OCI-LY3 (cell line): ENCODE data around the gene PPP2R1B.

Source experiments
- H2AFZ ChIP-seq: fragments of 200-600, 300-600 bp; shearing (Covaris generic); 2 replicates; pipeline ENCODE4 v1.6.0; 2014; ENCODE audit warnings: antibody characterized with exemption, low read depth, low read length
- H3K27ac ChIP-seq: fragments of 200-600, 300-600 bp; sonication (generic); 2 replicates; pipeline ENCODE4 v1.5.1; 2014; ENCODE audit warnings: mild to moderate bottlenecking, low read length, moderate library complexity, mixed read lengths
- H3K27me3 ChIP-seq: fragments of 200-600, 300-600 bp; sonication (generic); 2 replicates; pipeline ENCODE4 v1.6.1; 2014; ENCODE audit warnings: low read depth, low read length, mixed read lengths
- H3K36me3 ChIP-seq: fragments of 200-600, 300-600 bp; sonication (generic); replicated peaks from 2 replicates; pipeline ENCODE3; 2014; ENCODE audit warnings: low read depth, low read length, mixed read lengths
- H3K4me1 ChIP-seq: fragments of 300-600, 200-600 bp; sonication (generic); 2 replicates; pipeline ENCODE4 v1.6.1; 2014; ENCODE audit warnings: low read length, mixed read lengths
- H3K4me2 ChIP-seq: fragments of 200-600, 300-600 bp; sonication (generic); 2 replicates; pipeline ENCODE4 v1.6.1; 2014; ENCODE audit warnings: low read length, mixed read lengths
- H3K4me3 ChIP-seq: fragments of 300-600, 200-600 bp; sonication (generic); 2 replicates; pipeline ENCODE4 v1.5.1; 2014; ENCODE audit warnings: antibody characterized with exemption, mild to moderate bottlenecking, low read length, moderate library complexity
- H3K79me2 ChIP-seq: fragments of 300-600, 200-600 bp; shearing (Covaris generic); 2 replicates; pipeline ENCODE4 v1.6.1; 2014; ENCODE audit warnings: mild to moderate bottlenecking, low read length, mixed read lengths
- H3K9ac ChIP-seq: fragments of 300-600, 200-600 bp; shearing (Covaris generic); 2 replicates; pipeline ENCODE4 v1.6.0; 2014; ENCODE audit warnings: mild to moderate bottlenecking, low read length, moderate library complexity
- H3K9me3 ChIP-seq: fragments of 200-600, 300-600 bp; shearing (Covaris generic); 2 replicates; pipeline ENCODE4 v1.6.1; 2014; ENCODE audit warnings: low read length, mixed read lengths; ENCODE audit not compliant: insufficient read depth
- H4K20me1 ChIP-seq: fragments of 200-600, 300-600 bp; sonication (generic); 2 replicates; pipeline ENCODE4 v1.6.1; 2016; ENCODE audit warnings: low read length, mixed read lengths; ENCODE audit not compliant: insufficient read depth
- EZH2phosphoT487 ChIP-seq: fragments of 200-600 bp; shearing (Covaris generic); IDR thresholded peaks from 2 replicates; pipeline ENCODE4 v1.6.1; 2018; ENCODE audit warnings: antibody characterized with exemption, mixed run types, low read depth
- TF ChIP-seq, protein P1 (sequence below): fragments of 200-600, 300-600 bp; sonication (generic); IDR thresholded peaks from 2 replicates; pipeline ENCODE4 v1.5.1; 2014; ENCODE audit warnings: antibody characterized with exemption, low read length, low read depth

The PPP2R1B gene

DNA sequence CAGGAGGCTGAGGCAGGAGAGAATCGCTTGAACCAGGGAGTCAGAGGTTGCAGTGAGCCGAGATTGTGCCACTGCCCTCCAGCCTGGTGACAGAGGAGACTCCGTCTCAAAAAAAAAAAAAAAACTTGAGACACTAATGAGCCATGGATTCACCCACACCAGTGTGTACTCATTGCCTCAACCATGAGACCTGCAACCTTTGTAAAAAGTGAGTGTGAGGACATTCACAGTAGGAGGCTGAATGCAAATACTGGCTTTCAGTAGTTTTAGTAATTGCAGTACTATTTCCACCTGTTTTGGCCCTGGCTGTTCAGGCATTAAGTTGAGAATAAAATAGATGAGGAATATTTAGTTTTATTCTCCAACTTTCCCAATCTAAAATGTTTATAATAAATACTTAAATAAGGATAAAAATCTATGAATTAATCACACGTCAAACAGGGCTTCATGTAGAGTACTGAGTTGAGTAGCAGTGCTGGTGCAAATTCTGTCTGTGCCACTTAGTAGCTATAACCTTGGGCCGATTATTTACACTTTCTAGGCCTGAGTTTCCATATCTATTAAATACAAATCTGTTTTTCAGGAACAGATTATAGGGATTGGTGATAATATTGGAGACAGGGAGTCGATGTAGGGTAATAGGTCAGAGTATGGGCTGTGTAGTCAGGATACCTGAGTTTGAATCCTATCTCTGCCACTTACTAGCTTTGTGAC is 72.8 kb downstream of the PPP2R1B start:
- H3K9ac ChIP-seq: no peak overlapping the region
- no peaks in the 10 kb centered on the region for H3K27me3 ChIP-seq
- no peak for TF ChIP-seq EZH2phosphoT487
- TF ChIP-seq, protein P1, sequence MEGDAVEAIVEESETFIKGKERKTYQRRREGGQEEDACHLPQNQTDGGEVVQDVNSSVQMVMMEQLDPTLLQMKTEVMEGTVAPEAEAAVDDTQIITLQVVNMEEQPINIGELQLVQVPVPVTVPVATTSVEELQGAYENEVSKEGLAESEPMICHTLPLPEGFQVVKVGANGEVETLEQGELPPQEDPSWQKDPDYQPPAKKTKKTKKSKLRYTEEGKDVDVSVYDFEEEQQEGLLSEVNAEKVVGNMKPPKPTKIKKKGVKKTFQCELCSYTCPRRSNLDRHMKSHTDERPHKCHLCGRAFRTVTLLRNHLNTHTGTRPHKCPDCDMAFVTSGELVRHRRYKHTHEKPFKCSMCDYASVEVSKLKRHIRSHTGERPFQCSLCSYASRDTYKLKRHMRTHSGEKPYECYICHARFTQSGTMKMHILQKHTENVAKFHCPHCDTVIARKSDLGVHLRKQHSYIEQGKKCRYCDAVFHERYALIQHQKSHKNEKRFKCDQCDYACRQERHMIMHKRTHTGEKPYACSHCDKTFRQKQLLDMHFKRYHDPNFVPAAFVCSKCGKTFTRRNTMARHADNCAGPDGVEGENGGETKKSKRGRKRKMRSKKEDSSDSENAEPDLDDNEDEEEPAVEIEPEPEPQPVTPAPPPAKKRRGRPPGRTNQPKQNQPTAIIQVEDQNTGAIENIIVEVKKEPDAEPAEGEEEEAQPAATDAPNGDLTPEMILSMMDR: no peak
- no peaks in the 10 kb centered on the region; the same call in 1 of the 2 replicates for H4K20me1 ChIP-seq
- no peak overlapping the region for H3K4me2 ChIP-seq
- H3K4me3 ChIP-seq: no peak overlapping the region
- H2AFZ ChIP-seq: no peak overlapping the region
- no peaks in the 10 kb centered on the region for H3K9me3 ChIP-seq
- H3K79me2 ChIP-seq: no peaks in the 10 kb centered on the region
- H3K36me3 ChIP-seq: peaks cover 2% of the 10 kb centered on the region
- peaks cover 7% of the 10 kb centered on the region; the same call in 1 of the 2 replicates for H3K4me1 ChIP-seq
- no peak overlapping the region for H3K27ac ChIP-seq

DNA sequence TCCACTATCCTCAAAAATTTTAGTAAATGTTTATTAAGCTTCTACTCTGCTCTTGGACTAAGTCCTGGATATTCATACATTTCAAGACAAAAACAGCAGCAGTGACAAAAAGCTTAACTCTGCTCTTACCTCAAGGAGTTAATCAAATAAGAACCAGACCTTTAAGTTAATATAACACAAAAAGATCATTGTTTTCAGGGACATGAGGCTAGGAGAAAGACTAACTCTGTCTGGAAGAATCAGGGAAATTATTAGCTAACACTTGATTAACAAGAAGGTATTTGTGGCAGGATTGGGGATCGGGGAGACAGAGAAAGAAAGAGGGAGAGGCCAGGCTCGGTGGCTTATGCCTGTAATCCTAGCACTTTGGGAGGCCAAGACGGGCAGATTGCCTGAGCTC is 74.4 kb downstream of the PPP2R1B start:
- Histone ChIP-seq H3K4me3 (no peak overlapping the region), H4K20me1 (no peaks in the 10 kb centered on the region; the same call in 1 of the 2 replicates), H3K4me1 (peaks cover 7% of the 10 kb centered on the region; the same call in 1 of the 2 replicates), H3K27me3 (no peaks in the 10 kb centered on the region), H3K9me3 (no peaks in the 10 kb centered on the region), H3K36me3 (peaks cover 8% of the 10 kb centered on the region), H2AFZ (no peak overlapping the region), H3K27ac (no peak overlapping the region), H3K4me2 (no peak overlapping the region), H3K79me2 (no peaks in the 10 kb centered on the region), H3K9ac (no peak overlapping the region)
- TF ChIP-seq EZH2phosphoT487: no peak
- TF ChIP-seq, protein P1: no peak

DNA sequence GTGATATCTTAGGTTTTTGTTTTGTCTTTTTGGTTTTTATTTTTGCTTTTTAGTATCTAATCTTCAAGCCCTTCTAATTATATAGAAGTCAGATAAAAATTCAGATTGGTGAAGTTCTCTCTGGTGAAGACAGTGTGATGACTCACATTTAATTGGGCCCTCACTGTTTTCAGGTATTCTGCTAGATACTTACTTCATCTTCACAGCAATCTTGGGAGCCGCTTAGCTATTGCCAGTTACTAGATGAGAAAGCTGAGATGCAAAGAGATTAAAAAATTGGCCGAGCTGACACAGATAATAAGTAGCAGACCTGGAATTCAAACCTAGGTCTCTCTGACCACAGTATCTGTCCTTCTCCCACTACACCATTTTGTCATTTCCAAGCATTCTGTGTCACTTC is 75.0 kb downstream of the PPP2R1B start:
- H3K36me3 ChIP-seq: peaks cover 8% of the 10 kb centered on the region
- H3K4me1 ChIP-seq: peaks cover 7% of the 10 kb centered on the region; the same call in 1 of the 2 replicates
- H3K4me2 ChIP-seq: no peak overlapping the region
- no peaks in the 10 kb centered on the region for H3K27me3 ChIP-seq
- H3K9me3 ChIP-seq: no peaks in the 10 kb centered on the region
- TF ChIP-seq, protein P1: no peak
- TF ChIP-seq EZH2phosphoT487: no peak
- H3K9ac ChIP-seq: no peak overlapping the region
- no peaks in the 10 kb centered on the region for H3K79me2 ChIP-seq
- H3K4me3 ChIP-seq: no peak overlapping the region
- H3K27ac ChIP-seq: no peak overlapping the region
- no peak overlapping the region for H2AFZ ChIP-seq
- H4K20me1 ChIP-seq: no peaks in the 10 kb centered on the region; the same call in 1 of the 2 replicates

DNA sequence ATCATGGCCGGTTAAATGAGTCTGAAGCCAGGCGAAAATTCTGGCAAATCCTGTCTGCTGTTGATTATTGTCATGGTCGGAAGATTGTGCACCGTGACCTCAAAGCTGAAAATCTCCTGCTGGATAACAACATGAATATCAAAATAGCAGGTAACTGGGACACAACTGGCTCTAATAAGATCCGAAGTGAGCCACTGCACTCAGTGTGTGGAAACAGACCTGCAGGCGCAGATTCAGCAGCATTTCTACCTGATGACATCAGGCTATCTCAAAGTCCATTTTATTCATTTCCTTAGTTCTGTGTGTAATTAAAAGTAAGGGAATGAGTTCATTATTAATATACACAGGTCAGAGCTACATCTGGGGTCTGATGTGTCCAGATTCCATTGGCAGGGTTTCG is 78.2 kb downstream of the PPP2R1B start:
- no peak overlapping the region for H3K9ac ChIP-seq
- no peaks in the 10 kb centered on the region for H3K27me3 ChIP-seq
- H4K20me1 ChIP-seq: no peaks in the 10 kb centered on the region; the same call in 1 of the 2 replicates
- H3K4me1 ChIP-seq: no peaks in the 10 kb centered on the region
- TF ChIP-seq, protein P1: no peak
- no peak for TF ChIP-seq EZH2phosphoT487
- H3K9me3 ChIP-seq: no peaks in the 10 kb centered on the region
- no peak overlapping the region for H2AFZ ChIP-seq
- H3K4me2 ChIP-seq: no peak overlapping the region
- no peak overlapping the region for H3K27ac ChIP-seq
- H3K4me3 ChIP-seq: no peak overlapping the region
- H3K79me2 ChIP-seq: no peaks in the 10 kb centered on the region
- peaks cover 8% of the 10 kb centered on the region for H3K36me3 ChIP-seq
